Measurements from ENCODE around the gene LMCD1. TPM values are rescaled to one million over a fixed set of nuclear protein-coding genes. Genes with fewer than 3 reads are reported as not detected.

LMCD1 gene
- total RNA-seq, 2 experiments from 2014 or later, result 0.99 to 1.1 TPM

GRCh38 chr3:8503461-8503860, 1.8 kb downstream of the LMCD1 start:
- ChIA-PET CTCF (no interaction called here), POLR2A (no interaction called here)
- Mint-ChIP-seq H3K27me3 (peaks cover 10% of the 10 kb centered on the region), H3K27ac (no peak overlapping the region), H3K9me3 (no peaks in the 10 kb centered on the region), H3K4me1 (peaks cover 14% of the 10 kb centered on the region), H3K36me3 (ENCODE audit: low read depth) (no peaks in the 10 kb centered on the region), H3K4me3 (no peak overlapping the region)
- no peak for DNase-seq

- H3K4me1 Mint-ChIP-seq, result peaks cover 14% of the 10 kb centered on the region
- no peaks in the 10 kb centered on the region for H3K9me3 Mint-ChIP-seq
- DNase-seq, result no peak
- no peak overlapping the region for H3K27ac Mint-ChIP-seq
- H3K27me3 Mint-ChIP-seq, result peaks cover 10% of the 10 kb centered on the region
- POLR2A ChIA-PET, result no interaction called here
- no peak overlapping the region for H3K4me3 Mint-ChIP-seq
- CTCF ChIA-PET, result interaction anchor here (1.1 kb wide), 1 partner anchor 9 kb away, joined by 3 read pairs; no protein-coding TSS in a partner anchor
- no peaks in the 10 kb centered on the region for H3K36me3 Mint-ChIP-seq (ENCODE audit: low read depth)
Measured at GRCh38 chr3:8503871-8504610, 2.4 kb downstream of the LMCD1 start.

DNA sequence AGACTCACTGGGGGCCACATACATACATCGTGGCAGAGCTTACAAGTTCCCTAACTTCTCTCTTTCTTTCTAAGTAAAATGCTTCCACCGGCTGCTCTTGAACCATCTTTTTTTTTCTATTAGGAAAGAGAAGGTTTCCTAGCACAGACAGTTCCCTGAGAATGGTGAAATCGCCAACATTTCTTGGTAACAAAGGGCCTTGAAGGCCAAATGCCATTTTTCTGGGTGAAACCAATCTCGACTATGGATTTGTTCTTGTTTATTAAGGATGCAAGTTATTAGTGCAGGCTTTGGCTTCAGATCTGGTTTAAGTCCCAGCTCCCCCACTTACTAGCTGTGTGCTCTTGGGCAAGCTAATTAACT, 3.0 kb downstream of the LMCD1 start:
- Mint-ChIP-seq H3K4me3 (no peak overlapping the region), H3K9me3 (no peaks in the 10 kb centered on the region), H3K4me1 (peaks cover 14% of the 10 kb centered on the region), H3K27ac (no peak overlapping the region), H3K36me3 (ENCODE audit: low read depth) (no peaks in the 10 kb centered on the region), H3K27me3 (peaks cover 8% of the 10 kb centered on the region)
- CTCF ChIA-PET, result interaction anchor here (1.1 kb wide), 1 partner anchor 10 kb away, joined by 3 read pairs; no protein-coding TSS in a partner anchor
- DNase-seq, result no peak
- POLR2A ChIA-PET, result no interaction called here

DNA sequence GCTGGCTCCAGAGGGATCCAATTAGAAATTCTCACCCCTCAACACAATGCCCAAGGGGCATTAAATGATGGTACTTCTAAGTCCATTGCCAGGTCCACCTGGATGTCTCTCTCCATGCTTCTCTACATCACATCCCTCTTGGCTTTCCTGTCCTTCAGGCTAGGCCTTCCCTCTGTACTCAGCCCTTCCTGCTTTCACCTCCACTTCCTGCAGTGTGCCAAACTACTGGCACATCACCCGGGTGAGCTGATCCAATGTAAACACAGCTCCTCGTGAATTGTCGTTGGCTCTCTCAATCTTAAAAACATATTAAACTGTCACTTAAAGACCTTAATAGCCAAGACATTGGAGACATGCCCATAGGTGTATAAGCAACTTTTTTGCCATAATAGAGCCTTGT, 4.0 kb downstream of the LMCD1 start:
- CTCF ChIA-PET, result interaction anchor here (1.2 kb wide), 1 partner anchor 15 kb away, joined by 3 read pairs; no protein-coding TSS in a partner anchor
- peaks cover 5% of the 10 kb centered on the region for H3K27me3 Mint-ChIP-seq
- POLR2A ChIA-PET, result no interaction called here

GRCh38 chr3:8506571-8507061, 5.0 kb downstream of the LMCD1 start:
- no peak overlapping the region for H3K4me3 Mint-ChIP-seq
- no peaks in the 10 kb centered on the region for H3K36me3 Mint-ChIP-seq (ENCODE audit: low read depth)
- CTCF ChIA-PET, result interaction anchor here (1.2 kb wide), 1 partner anchor 16 kb away, joined by 3 read pairs; no protein-coding TSS in a partner anchor
- no peaks in the 10 kb centered on the region for H3K9me3 Mint-ChIP-seq
- H3K4me1 Mint-ChIP-seq, result peaks cover 6% of the 10 kb centered on the region
- POLR2A ChIA-PET, result no interaction called here
- no peak for DNase-seq
- no peak overlapping the region for H3K27ac Mint-ChIP-seq
- peaks cover 2% of the 10 kb centered on the region for H3K27me3 Mint-ChIP-seq

More for the DNA sequence above, 4.0 kb downstream of the LMCD1 start:
- H3K4me1 Mint-ChIP-seq, result peaks cover 14% of the 10 kb centered on the region
- no peak overlapping the region for H3K27ac Mint-ChIP-seq
- H3K9me3 Mint-ChIP-seq, result no peaks in the 10 kb centered on the region
- DNase-seq, result no peak
- H3K36me3 Mint-ChIP-seq (ENCODE audit: low read depth), result no peaks in the 10 kb centered on the region
- no peak overlapping the region for H3K4me3 Mint-ChIP-seq

GRCh38 chr3:8507496-8507895, 5.9 kb downstream of the LMCD1 start:
- DNase-seq, result no peak

DNA sequence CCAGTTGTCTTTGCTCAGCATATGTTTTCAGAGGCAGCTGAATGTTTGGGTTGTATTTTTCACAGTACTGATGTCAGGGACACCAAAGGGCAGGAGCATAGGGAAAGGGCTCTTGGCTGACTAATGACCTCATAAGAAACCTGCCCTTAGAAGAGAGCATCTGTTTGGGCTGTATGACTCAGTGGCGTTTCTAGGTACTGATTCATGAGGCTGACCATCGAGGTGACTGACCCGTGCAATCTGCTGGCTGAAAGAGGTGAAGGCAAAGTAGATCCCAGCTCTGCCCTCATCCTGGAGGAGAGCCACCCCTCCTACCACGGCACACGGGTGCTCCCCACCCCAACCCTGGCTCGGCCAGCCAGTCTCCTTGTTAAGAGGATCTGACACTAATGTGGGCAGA, 8.3 kb downstream of the LMCD1 start:
- H3K4me3 Mint-ChIP-seq, result no peak overlapping the region
- H3K36me3 Mint-ChIP-seq (ENCODE audit: low read depth), result no peaks in the 10 kb centered on the region
- peaks cover 4% of the 10 kb centered on the region for H3K27me3 Mint-ChIP-seq
- H3K27ac Mint-ChIP-seq, result no peak overlapping the region
- no peaks in the 10 kb centered on the region for H3K4me1 Mint-ChIP-seq
- ChIA-PET CTCF (no interaction called here), POLR2A (no interaction called here)
- H3K9me3 Mint-ChIP-seq, result no peaks in the 10 kb centered on the region
- no peak for DNase-seq

More at GRCh38 chr3:8507496-8507895, 5.9 kb downstream of the LMCD1 start:
- CTCF ChIA-PET, result no interaction called here
- Mint-ChIP-seq H3K9me3 (no peaks in the 10 kb centered on the region), H3K36me3 (ENCODE audit: low read depth) (no peaks in the 10 kb centered on the region), H3K4me1 (peaks cover 2% of the 10 kb centered on the region), H3K4me3 (no peak overlapping the region), H3K27me3 (no peaks in the 10 kb centered on the region), H3K27ac (no peak overlapping the region)
- POLR2A ChIA-PET, result no interaction called here

DNA sequence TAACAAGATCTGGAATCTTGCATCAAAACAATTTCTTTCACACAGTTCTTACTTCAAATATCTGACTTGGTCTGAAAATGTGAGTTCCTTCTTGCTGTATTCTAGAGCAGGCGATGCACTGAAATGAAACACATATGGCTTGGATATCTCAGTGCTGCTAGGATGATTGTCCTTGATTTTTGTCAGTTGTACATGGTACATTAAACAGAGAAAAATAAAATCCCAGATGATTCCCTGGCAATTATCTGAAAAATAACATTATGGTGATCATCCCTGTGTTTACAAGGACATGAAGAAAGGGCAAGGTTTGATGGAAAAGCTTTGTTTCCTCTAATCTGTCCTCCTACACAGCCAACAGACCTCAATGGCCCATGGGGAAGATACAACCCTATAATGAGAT, 10.6 kb downstream of the LMCD1 start:
- no peak overlapping the region for H3K27ac Mint-ChIP-seq
- H3K4me3 Mint-ChIP-seq, result no peak overlapping the region
- H3K27me3 Mint-ChIP-seq, result peaks cover 4% of the 10 kb centered on the region
- ChIA-PET POLR2A (no interaction called here), CTCF (no interaction called here)
- no peaks in the 10 kb centered on the region for H3K9me3 Mint-ChIP-seq
- H3K4me1 Mint-ChIP-seq, result no peaks in the 10 kb centered on the region
- no peak for DNase-seq
- H3K36me3 Mint-ChIP-seq (ENCODE audit: low read depth), result no peaks in the 10 kb centered on the region

GRCh38 chr3:8516047-8516661, 14.5 kb downstream of the LMCD1 start:
- ChIA-PET POLR2A (no interaction called here), CTCF (no interaction called here)
- no peaks in the 10 kb centered on the region for H3K4me1 Mint-ChIP-seq
- H3K9me3 Mint-ChIP-seq, result no peaks in the 10 kb centered on the region
- no peak for DNase-seq
- peaks cover 4% of the 10 kb centered on the region for H3K27me3 Mint-ChIP-seq
- H3K4me3 Mint-ChIP-seq, result no peak overlapping the region
- H3K27ac Mint-ChIP-seq, result no peak overlapping the region
- H3K36me3 Mint-ChIP-seq (ENCODE audit: low read depth), result no peaks in the 10 kb centered on the region

- Mint-ChIP-seq H3K27me3 (peaks cover 4% of the 10 kb centered on the region), H3K9me3 (peaks cover 2% of the 10 kb centered on the region), H3K4me1 (no peaks in the 10 kb centered on the region), H3K36me3 (ENCODE audit: low read depth) (no peaks in the 10 kb centered on the region), H3K27ac (no peak overlapping the region), H3K4me3 (no peak overlapping the region)
- DNase-seq, result no peak
- ChIA-PET POLR2A (no interaction called here), CTCF (no interaction called here)
Measured at GRCh38 chr3:8516783-8517182, 15.2 kb downstream of the LMCD1 start.

DNA sequence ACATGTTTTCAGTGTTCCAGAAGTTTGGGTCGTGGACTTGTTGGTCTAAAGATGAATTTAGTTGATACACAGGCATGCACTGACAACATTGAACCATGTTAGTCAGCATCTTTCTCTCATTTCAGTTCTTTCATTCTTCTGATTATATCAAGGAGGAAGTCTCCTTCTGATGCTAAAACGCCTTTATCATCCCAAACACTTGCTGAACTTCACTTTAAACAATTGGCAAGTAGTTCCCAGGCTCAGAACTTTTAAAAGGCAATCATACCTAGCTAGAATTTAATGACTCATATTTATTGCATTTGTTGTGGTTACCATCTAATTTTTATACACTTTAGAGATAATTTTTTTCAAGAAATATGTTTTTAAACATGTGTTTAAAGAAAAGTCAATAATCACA, 15.9 kb downstream of the LMCD1 start:
- Mint-ChIP-seq H3K27me3 (peaks cover 4% of the 10 kb centered on the region), H3K27ac (no peak overlapping the region), H3K4me3 (no peak overlapping the region), H3K4me1 (no peaks in the 10 kb centered on the region), H3K9me3 (peaks cover 2% of the 10 kb centered on the region), H3K36me3 (ENCODE audit: low read depth) (no peaks in the 10 kb centered on the region)
- ChIA-PET CTCF (no interaction called here), POLR2A (no interaction called here)
- no peak for DNase-seq

DNA sequence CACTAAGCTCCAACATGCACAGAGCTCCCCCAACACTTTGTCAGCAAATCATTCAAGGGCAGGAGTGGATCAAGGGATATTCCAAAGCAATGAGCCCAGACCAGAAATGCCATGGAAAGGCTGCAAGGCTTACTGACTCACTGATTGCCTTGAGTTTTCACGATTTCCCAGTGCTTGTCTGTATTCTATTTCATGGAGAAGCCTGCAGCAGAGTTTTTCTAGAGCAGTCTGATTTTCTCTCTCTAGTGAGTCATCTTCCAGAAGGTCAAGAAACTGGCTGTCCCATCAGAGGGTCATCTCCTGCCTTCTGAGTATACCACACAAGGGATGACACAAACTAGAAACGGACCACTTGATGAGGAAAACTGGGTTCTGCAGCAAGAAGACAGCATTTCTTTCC, 16.5 kb downstream of the LMCD1 start:
- H3K36me3 Mint-ChIP-seq (ENCODE audit: low read depth), result no peaks in the 10 kb centered on the region

GRCh38 chr3:8519156-8519555, 17.5 kb downstream of the LMCD1 start:
- H3K4me3 Mint-ChIP-seq, result no peak overlapping the region
- peaks cover 3% of the 10 kb centered on the region for H3K4me1 Mint-ChIP-seq
- H3K9me3 Mint-ChIP-seq, result peaks cover 2% of the 10 kb centered on the region
- DNase-seq, result no peak
- no peaks in the 10 kb centered on the region for H3K27me3 Mint-ChIP-seq
- H3K36me3 Mint-ChIP-seq (ENCODE audit: low read depth), result no peaks in the 10 kb centered on the region
- H3K27ac Mint-ChIP-seq, result no peak overlapping the region
- ChIA-PET CTCF (no interaction called here), POLR2A (no interaction called here)

More for the DNA sequence above, 16.5 kb downstream of the LMCD1 start:
- Mint-ChIP-seq H3K27ac (no peak overlapping the region), H3K4me3 (no peak overlapping the region), H3K4me1 (no peaks in the 10 kb centered on the region), H3K27me3 (no peaks in the 10 kb centered on the region), H3K9me3 (peaks cover 2% of the 10 kb centered on the region)
- ChIA-PET POLR2A (no interaction called here), CTCF (no interaction called here)
- DNase-seq, result no peak
